ENCODE measurements around the gene CCDC91. TPM values are rescaled to one million over a fixed set of nuclear protein-coding genes. Genes with fewer than 3 reads are reported as not detected.

Gene CCDC91
- polyA plus RNA-seq, 1 donor (not counting 4 experiments of a cell fraction or from before 2014, with no cell fraction given), result 26.5 TPM

GRCh38 chr12:28585146-28585545 is 394.9 kb downstream of the CCDC91 start:
- no peaks in the 10 kb centered on the region for H3K79me2 ChIP-seq (ENCODE audit: control insufficient read depth, insufficient read depth, low read length)
- H3K9me3 ChIP-seq (ENCODE audit: control insufficient read depth, low read depth, low read length), result no peaks in the 10 kb centered on the region
- no peak for DNase-seq (ENCODE audit: low read depth, low spot score)
- no peaks in the 10 kb centered on the region for H3K9me1 ChIP-seq (ENCODE audit: control insufficient read depth, extremely low read depth, insufficient read depth, low read length)
- no peaks in the 10 kb centered on the region for H4K20me1 ChIP-seq (ENCODE audit: control insufficient read depth, extremely low read depth, insufficient read depth, low read length)
- no peak overlapping the region for H3K9ac ChIP-seq (ENCODE audit: control insufficient read depth, extremely low read depth, insufficient read depth, low read length)
- H3K4me1 ChIP-seq (ENCODE audit: control insufficient read depth, extremely low read depth, insufficient read depth, low read length), result no peaks in the 10 kb centered on the region
- TF ChIP-seq CTCF (optimal IDR thresholded peaks at IDR 0.05 in 1 of 3, IDR thresholded peaks at IDR 0.05 in 1 of 3, conservative IDR thresholded peaks at IDR 0.05 in 1 of 3; ENCODE audit: extremely low read depth in 1 of 3, insufficient read depth in 2 of 3, low read length in 3 of 3), result no peak
- no peak for TF ChIP-seq EZH2 (IDR thresholded peaks at IDR 0.05; ENCODE audit: low read length)
- H3K27ac ChIP-seq (ENCODE audit: control insufficient read depth, insufficient read depth, low read length), result no peak overlapping the region
- H3K36me3 ChIP-seq (ENCODE audit: control insufficient read depth in 2 of 2, extremely low read depth in 1 of 2, insufficient read depth in 2 of 2, low read length in 2 of 2), result no peaks in the 10 kb centered on the region
- peaks cover 16% of the 10 kb centered on the region for H3K27me3 ChIP-seq (ENCODE audit: control insufficient read depth, extremely low read depth, insufficient read depth, low read length)
- FAIRE-seq, result no peak
- no peak overlapping the region for H2AFZ ChIP-seq (ENCODE audit: control insufficient read depth, low read length)
- no peak overlapping the region for H3K4me2 ChIP-seq (ENCODE audit: control insufficient read depth, extremely low read depth, insufficient read depth, low read depth, low read length)
- H3K4me3 ChIP-seq (ENCODE audit: control insufficient read depth in 2 of 3, extremely low read depth in 1 of 3, insufficient read depth in 2 of 3, low read depth in 1 of 3, low read length in 3 of 3), result no peak overlapping the region
- dilution Hi-C loops (cut with MboI; ENCODE audit: extremely low pct_ligation_motif_present, low sequenced_read_pairs), result no loop called here

DNA sequence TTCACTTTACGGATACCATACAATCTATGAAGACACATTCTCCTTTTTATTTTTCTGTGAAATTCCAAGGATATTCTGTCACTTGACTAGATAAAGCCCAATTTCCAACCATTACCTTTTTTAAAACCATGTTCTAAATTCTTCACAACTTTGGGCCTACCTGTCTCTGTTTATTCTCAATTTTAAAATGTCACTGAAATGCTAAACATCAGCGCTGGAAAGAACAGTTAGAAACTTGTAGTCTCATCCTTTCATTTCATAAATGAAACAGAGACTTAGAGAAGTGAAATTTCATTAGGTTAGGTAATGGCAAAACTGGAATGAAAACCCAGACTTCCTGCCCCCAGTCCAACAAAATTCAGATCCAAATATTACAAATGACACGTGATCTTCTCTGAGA is 396.2 kb downstream of the CCDC91 start:
- no peaks in the 10 kb centered on the region for H4K20me1 ChIP-seq (ENCODE audit: control insufficient read depth, extremely low read depth, insufficient read depth, low read length)
- H3K27ac ChIP-seq (ENCODE audit: control insufficient read depth, insufficient read depth, low read length), result no peak overlapping the region
- no peak overlapping the region for H3K9ac ChIP-seq (ENCODE audit: control insufficient read depth, extremely low read depth, insufficient read depth, low read length)
- no peaks in the 10 kb centered on the region for H3K4me1 ChIP-seq (ENCODE audit: control insufficient read depth, extremely low read depth, insufficient read depth, low read length)
- no peak overlapping the region for H3K4me2 ChIP-seq (ENCODE audit: control insufficient read depth, extremely low read depth, insufficient read depth, low read depth, low read length)
- no peak overlapping the region for H2AFZ ChIP-seq (ENCODE audit: control insufficient read depth, low read length)
- DNase-seq (ENCODE audit: low read depth, low spot score), result no peak
- FAIRE-seq, result no peak
- H3K79me2 ChIP-seq (ENCODE audit: control insufficient read depth, insufficient read depth, low read length), result no peaks in the 10 kb centered on the region
- H3K9me3 ChIP-seq (ENCODE audit: control insufficient read depth, low read depth, low read length), result no peaks in the 10 kb centered on the region
- H3K9me1 ChIP-seq (ENCODE audit: control insufficient read depth, extremely low read depth, insufficient read depth, low read length), result no peaks in the 10 kb centered on the region
- dilution Hi-C loops (cut with MboI; ENCODE audit: extremely low pct_ligation_motif_present, low sequenced_read_pairs), result no loop called here
- peaks cover 16% of the 10 kb centered on the region for H3K27me3 ChIP-seq (ENCODE audit: control insufficient read depth, extremely low read depth, insufficient read depth, low read length)
- H3K36me3 ChIP-seq (ENCODE audit: control insufficient read depth in 2 of 2, extremely low read depth in 1 of 2, insufficient read depth in 2 of 2, low read length in 2 of 2), result no peaks in the 10 kb centered on the region
- H3K4me3 ChIP-seq (ENCODE audit: control insufficient read depth in 2 of 3, extremely low read depth in 1 of 3, insufficient read depth in 2 of 3, low read depth in 1 of 3, low read length in 3 of 3), result no peak overlapping the region
- no peak for TF ChIP-seq CTCF (optimal IDR thresholded peaks at IDR 0.05 in 1 of 3, IDR thresholded peaks at IDR 0.05 in 1 of 3, conservative IDR thresholded peaks at IDR 0.05 in 1 of 3; ENCODE audit: extremely low read depth in 1 of 3, insufficient read depth in 2 of 3, low read length in 3 of 3)
- TF ChIP-seq EZH2 (IDR thresholded peaks at IDR 0.05; ENCODE audit: low read length), result no peak
